GM19239 (cell line): ENCODE data around the gene ADAMTS17.
"Not testable (repeated sequence)": the region's sequence is repeated elsewhere in the genome, so short reads cannot be mapped to it uniquely, and the experiment has no call there.

Experiments used
- DNase-seq: peaks from one replicate; pipeline ENCODE4 v3.0.0; 2011; ENCODE audit warnings: low spot score; ENCODE audit not compliant: insufficient read length
- FAIRE-seq: peaks from 2 replicates; lab custom pipeline; 2011; peaks lifted over from hg19 to GRCh38; lab: Jason Lieb, UNC

The ADAMTS17 gene

GRCh38 chr15:100101426-100102089, 240.2 kb downstream of the ADAMTS17 start:
- DNase-seq (no peak), FAIRE-seq (no peak)

GRCh38 chr15:100100926-100101325, 240.8 kb downstream of the ADAMTS17 start:
- FAIRE-seq (no peak), DNase-seq (no peak)

GRCh38 chr15:100099976-100100375, 241.8 kb downstream of the ADAMTS17 start:
- no peak for FAIRE-seq
- DNase-seq: no peak

DNA sequence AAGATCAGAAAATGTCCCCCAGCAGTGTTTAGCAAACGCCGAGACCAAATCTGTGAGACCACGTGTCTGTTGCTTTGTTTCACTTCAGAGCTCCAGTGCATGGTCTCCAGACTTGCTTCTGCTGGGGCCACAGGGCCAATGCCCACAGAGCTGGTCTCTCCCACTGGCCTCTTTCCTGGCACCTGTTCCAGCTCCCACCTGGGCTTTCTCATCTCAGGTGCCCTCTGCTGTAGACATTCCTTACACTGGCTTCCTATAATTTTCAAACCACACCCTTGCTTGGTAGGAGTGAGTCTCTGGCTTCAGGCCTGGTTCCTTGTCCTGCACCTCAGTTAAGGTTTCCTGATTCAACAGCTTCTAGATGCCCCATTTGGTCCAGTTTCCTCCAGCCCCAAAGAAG, 243.1 kb downstream of the ADAMTS17 start:
- FAIRE-seq (no peak), DNase-seq (no peak)

DNA sequence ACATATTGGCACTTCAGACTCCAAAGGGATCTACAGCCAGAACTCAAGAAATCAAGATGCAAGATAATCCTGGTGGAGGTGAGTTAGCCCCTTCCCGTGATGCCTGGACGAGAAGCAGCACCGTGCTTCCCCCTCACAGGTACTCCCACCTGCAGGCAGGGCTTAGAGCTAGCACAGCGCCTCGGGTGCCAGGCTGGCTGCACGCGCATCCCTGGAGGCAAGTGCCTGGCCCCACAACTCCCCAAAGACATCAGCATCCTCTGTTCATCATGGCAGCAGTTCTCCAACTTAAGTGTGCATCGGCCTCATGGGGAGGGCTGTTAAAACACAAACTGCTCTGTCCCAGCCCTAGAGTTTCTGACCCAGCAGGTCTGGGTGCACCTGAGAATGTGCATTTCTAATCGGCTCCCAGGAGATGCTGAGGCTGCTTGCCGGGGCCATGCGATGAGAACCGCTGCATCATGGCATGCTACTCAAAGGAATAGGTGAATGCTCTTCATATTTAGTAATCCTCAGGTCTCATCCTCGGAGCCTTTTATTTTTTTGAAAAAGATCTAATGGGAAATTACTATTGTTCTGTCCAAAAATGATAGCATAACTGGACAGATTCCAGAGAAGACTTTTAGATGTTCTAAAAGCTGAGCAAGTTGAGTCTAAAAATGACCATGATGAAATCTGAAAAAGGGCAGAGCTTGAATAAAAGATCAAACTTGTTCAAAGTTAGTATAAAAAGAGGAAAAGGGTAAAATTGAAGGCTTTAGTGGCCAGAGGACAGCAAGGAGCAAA, 244.2 kb downstream of the ADAMTS17 start:
- FAIRE-seq (no peak), DNase-seq (no peak)

- DNase-seq (no peak), FAIRE-seq (no peak)
Observed at GRCh38 chr15:100096700-100097099, 245.1 kb downstream of the ADAMTS17 start.

DNA sequence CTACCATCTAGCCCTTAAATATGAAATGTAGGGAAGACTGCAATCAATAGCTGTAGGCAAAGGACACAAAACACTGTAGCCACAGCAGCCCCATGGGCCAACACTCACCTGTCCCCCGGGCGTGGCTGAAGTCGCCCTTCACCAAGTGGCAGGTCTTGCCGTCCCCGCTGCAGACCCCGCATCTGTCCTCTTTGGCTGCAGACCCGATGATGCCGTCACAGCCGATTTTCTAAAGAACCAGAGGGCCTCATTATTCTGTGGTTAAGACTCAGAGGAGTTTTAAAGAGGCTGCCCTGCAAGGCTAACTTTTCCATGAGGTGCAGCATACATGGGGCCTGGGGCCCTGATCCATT, 245.6 kb downstream of the ADAMTS17 start:
- DNase-seq (no peak), FAIRE-seq (no peak)

GRCh38 chr15:100095541-100096247, 246.1 kb downstream of the ADAMTS17 start:
- DNase-seq (no peak), FAIRE-seq (no peak)

DNA sequence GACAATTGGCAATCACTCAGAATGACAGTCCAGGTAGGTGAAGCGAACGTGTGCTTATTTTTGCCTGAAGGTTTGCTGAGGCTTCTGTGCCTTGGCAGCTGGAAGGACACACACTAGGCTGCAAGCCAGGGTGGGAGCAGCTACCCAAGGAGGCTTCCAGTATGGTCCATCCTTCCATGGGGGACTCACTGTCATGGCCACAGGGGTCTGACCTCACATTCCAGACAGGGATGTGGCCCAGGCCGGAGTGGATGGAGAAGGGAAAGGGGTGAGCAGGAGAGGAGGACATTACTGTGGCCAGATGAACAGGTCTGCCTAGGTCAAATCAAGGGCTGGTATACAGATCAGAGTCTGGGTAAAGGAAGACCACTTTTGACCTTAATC, 247.7 kb downstream of the ADAMTS17 start:
- DNase-seq (no peak), FAIRE-seq (no peak)

- FAIRE-seq (no peak), DNase-seq (no peak)
Observed at GRCh38 chr15:100093211-100094126, 248.3 kb downstream of the ADAMTS17 start.

GRCh38 chr15:100092034-100092433, 249.7 kb downstream of the ADAMTS17 start:
- DNase-seq: no peak
- FAIRE-seq: no peak

DNA sequence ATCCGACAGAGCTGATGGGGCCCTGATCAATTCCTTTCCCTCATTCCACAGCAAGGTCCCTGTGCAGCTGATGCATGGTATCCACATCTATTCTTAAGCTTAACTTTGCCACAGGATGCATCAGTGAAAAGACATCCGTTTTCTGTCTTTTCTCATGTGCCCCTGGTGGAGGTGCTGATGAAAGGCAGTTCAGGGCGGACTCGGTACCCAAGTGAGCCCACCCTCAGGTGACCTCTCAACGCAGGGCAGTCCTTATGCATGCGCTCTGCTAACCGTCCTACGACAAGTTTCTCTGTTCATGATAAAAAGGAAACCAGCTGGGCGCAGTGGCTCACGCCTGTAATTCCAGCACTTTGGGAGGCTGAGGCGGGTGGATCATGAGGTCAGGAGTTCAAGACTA, 251.4 kb downstream of the ADAMTS17 start:
- DNase-seq (no peak), FAIRE-seq (no peak)

DNA sequence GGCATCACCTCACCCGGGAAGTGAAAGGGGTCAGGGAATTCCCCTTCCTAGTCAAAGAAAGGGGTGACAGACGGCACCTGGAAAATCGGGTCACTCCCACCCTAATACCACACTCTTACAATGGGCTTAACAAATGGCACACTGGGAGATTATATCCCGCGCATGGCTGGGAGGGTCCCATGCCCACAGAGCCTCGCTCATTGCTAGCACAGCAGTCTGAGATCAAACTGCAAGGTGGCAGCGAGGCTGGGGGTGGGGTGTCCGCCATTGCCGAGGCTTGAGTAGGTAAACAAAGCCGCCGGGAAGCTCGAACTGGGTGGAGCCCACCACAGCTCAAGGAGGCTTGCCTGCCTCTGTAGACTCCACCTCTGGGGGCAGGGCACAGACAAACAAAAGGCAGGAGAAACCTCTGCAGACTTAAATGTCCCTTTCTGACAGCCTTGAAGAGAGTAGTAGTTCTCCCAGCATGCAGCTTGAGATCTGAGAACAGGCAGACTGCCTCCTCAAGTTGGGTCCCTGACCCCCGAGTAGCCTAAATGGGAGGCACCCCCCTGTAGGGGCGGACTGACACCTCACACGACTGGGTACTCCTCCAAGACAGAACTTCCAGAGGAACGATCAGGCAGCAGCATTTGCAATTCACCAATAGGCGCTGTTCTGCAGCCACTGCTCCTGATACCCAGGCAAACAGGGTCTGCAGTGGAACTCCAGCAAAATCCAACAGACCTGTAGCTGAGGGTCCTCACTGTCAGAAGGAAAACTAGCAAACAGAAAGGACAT, 257.5 kb downstream of the ADAMTS17 start:
- DNase-seq, FAIRE-seq: not testable (repeated sequence)

DNA sequence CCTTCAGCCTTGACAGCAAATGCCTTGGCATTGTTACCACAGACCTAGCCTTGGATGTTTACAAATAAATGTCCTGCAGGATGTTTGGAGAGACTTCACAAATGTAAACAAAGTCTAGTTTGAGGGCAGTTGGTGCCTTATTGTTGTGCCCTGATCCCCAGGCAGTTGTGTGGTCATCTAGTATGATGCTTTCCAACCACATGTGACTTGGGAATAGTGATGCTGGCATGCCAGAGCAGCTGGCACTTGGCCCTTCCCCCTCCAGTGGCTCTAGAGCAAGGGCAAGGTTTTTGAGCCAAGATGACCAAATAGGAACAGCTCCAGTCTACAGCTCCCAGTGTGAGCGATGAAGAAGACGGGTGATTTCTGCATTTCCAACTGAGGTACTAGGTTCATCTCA, 258.2 kb downstream of the ADAMTS17 start:
- no peak for FAIRE-seq
- DNase-seq: no peak

DNA sequence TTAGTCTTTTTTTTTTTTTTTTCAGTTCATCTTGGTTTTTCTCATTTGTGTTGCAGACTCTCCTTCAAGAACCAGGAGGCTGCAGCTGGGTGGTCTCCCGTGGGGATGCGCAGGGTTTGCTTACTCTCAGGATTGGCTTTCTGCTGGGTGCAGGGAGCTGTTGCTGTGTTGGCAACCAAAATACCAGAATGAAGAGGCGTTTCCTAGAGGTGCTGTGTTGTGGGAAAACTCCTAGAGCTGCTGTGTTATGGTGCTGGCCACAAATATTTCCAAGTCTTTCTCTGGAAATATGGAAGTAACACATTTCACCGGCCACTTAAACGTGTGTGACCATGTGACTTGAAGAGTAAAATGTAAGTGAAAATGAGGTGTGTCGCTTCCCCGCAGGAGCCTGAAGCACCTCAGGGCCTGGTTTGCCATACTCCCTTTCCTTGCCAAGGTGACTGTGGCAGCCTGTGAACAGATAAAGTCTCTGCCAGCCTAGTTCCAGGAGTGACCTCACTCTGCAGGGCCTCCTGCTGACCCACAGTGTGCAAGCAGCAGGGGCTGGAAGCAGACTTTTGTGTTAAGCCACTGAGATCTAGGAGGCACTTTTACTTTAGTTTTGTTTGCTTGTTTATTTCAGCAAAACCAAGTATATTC, 258.9 kb downstream of the ADAMTS17 start:
- FAIRE-seq (no peak), DNase-seq (no peak)

- DNase-seq: no peak
- FAIRE-seq: no peak
Observed at GRCh38 chr15:100081454-100081853, 260.3 kb downstream of the ADAMTS17 start.

GRCh38 chr15:100078511-100079220, 263.1 kb downstream of the ADAMTS17 start:
- DNase-seq (no peak), FAIRE-seq (no peak)

DNA sequence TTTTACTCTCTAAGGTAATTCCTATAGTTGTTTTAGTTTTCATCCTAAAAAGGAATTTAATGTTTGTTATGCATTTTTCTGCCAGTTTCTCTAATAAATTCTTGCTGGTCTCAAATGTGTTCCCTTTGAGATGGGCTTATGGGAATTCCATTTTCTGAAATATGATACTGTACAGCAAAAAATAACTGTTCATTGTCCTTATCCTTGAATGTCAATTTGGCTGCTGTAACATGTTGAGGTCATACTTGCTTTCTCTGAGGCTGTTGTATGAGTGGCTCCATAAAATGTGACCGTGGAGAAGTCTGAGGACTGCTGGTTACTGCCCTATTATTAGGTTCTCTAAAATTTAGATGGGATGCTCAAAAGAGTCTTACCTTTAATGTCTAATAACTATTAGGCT, 266.5 kb downstream of the ADAMTS17 start:
- DNase-seq (no peak), FAIRE-seq (no peak)
